Activated CD4-positive, alpha-beta T cell treated with anti-CD3 and anti-CD28 coated beads for 24 hours (primary cell): Measurements from ENCODE around the gene SPATA21.

Experiments
- DNase-seq, 2 donors: peaks; one replicate each; pipeline ENCODE4 v3.0.0-alpha.2; 2020; ENCODE audit warnings: low read depth in 2 of 2

Gene SPATA21

GRCh38 chr1:16451841-16452528 lies 14.8 kb upstream of the SPATA21 start:
- DNase-seq, result no peak

- DNase-seq, result no peak
Observed at GRCh38 chr1:16450863-16451481, 13.7 kb upstream of the SPATA21 start.

GRCh38 chr1:16449666-16450065 lies 12.4 kb upstream of the SPATA21 start:
- DNase-seq, result no peak

DNA sequence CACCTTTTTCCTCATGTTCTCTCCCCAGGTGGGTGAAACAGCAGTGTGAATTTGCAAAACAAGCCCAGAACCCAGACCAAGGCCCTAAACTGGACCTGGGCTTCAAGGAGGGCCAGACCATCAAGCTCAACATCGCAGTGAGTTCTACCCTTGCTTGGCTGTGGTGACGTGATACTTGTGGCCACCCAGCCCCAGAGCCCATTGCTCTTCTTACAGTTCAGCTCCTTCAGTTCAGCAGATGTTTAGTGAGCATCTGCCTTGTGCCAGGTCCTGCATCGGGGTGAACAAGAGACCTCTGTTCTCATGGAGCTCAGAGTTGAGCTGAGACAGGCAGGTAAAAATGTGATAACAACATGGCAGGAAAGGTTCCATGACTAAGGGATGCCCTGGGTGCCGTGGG lies 11.8 kb upstream of the SPATA21 start:
- DNase-seq, result no peak

DNA sequence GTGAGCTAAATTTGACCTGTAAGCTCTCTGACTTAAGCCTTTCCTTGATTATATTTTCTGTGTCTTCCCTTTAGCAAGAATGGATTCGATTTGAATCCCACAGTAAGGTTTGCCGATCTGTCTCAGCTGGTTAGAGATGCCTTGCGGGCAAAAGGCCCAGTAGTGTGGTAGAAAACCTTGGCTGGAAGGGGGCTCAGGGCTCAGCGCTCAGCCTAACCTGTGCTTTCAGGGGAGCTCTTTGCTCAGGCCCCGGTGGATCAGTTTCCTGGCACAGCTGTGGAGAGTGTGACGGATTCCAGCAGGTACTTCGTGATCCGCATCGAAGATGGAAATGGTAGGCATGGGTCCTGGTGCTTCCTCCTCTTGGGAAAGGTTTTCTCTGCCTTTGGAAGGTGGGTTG lies 10.4 kb upstream of the SPATA21 start:
- no peak for DNase-seq

DNA sequence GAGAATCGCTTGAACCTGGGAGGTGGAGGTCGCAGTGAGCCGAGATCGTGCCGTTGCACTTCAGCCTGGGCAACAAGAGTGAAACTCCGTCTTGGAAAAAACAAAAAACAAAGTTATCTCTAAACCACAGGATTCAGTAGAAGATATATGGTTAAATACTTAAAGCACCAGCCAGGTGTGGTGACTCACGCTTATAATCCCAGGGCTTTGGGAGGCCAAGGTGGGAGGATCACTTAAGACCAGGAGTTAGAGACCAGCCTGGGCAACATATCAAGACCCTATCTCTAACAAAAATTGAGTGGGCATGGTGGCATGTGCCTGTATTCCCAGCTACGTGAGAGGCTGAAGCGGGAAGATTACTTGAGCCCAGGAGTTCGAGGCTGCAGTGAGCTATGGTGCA lies 8.9 kb upstream of the SPATA21 start:
- DNase-seq, result no peak

DNA sequence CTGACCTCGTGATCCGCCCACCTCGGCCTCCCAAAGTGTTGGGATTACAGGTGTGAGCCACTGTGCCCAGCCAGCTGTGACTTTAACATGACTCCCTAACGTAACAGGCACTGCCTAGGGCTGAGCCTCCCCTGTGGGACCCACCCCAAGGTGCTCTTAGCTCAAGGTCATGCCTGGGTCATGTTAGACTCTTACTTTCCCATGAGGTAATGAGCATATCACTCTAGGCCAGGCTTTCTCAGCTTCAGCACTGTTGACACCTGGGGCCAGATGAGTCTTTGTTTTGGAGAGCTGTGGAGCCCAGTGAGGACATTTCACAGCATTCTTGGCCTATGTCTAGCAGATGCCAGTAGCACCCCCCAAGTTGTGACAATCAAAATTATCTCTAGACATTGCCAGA lies 7.8 kb upstream of the SPATA21 start:
- DNase-seq, result no peak

DNA sequence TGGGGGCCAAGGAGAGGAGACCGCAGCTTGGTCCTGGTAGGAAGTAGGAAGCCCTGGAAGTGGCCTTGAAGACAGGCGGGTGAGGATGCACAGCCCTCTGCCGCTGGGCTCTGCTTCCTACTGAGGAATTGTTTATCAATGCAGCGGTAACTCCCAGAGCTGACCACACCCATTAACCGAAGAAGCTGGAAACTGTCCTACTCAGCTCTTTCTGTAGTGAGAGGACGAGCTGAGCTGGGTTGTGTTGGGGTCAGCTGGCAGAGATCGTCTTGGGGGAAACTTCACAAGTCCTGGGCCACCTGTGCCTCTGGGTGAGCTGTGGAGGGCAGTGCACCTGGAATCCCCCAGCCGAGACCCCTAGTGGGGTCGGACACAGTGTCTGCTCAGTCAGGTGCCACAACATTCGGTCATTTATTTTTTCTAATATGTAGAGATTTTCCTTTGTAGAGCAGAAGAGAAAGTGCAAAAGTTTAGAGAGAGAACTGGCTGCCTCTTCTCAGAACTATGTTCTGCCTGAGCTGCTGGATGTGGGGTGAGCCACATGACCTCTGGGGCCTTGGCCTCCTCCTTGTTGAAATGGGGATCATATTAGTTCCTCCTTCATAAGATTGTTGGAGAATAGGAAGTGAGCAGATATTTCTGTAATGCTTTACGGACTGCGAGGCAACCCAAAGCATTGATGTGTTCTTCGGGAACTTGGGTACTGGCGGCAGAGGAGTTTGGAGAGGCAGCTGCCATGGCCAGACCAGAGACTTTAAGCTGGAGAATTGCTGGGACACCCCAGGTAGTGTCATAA lies 6.9 kb upstream of the SPATA21 start:
- DNase-seq, result no peak

DNA sequence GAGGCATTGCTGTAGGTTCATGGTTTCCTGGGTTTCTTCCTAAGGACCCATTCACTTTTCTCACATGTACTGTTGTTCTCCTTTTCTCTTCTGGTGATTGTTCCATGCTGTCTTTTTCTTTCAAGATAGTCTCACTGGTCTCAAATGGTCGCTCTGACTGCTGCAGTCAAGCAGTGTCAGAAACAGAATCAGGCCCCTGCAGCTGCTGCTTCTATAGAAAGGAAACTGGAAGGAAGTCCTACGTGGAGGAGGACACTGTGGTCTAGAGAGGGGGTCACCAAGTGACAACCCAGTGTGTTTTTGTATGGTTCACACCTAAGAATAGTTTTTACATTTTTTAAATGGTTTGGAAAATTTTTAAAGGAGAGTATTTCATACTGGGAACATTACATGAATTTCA lies 5.7 kb upstream of the SPATA21 start:
- DNase-seq, result no peak

GRCh38 chr1:16442265-16442664 lies 5.0 kb upstream of the SPATA21 start:
- no peak for DNase-seq

DNA sequence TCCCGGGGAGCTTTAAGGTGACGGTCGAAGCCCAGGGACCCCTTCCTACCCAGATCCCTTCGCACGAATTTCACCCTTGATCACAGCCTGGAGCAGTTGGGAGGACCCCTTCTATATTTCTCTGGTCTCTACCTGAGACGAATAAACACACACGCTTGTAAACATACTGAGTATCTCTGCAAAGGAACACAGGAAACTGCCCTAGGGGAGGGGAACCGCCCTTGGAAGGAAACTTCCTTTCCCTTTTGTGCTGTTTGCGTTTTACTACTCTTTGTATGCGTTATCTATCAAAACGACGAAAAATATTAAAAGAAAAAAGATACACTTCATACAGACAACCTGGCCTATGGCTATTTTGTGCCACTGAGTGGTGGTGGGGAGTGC lies 4.0 kb upstream of the SPATA21 start:
- no peak for DNase-seq

DNA sequence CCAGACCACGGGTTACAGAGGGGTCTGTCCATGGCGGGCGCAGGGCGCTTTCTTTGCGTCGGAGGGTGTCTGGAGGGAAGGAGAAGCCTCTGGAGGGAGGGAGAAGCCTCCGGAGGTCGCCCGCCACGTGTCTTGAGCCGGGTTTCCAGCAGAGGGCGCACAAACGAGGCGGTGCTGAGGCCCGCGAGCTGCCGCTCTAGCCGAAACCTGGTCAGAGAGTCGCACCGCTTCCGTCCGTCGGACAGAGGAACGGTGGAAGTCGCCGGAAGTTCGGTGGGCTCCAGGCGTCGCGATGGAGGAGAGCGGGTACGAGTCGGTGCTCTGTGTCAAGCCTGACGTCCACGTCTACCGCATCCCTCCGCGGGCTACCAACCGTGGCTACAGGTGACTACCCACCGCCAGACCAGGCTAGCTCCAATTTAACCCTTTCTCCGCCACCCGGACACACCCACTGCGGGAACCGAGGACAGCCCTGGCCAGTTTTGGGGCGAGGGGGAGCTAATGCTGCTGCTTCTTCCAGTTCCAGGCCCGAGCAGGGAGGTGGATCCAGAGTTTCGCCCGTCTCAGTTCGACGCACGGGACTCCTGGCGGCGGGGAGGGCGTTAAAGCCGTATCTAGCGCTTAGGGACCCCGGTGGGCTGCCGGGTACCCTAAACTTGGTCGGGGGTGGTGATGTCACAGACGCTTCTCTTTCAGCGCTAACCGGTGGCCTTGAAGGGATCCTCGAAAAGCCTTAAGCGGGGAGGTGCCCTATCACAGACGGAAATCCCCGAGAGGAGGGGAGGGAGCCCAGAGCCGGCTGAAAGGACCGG lies 3.5 kb upstream of the SPATA21 start, which contains the start of gene NECAP2:
TSS of gene NECAP2 (plus strand) at position 255 of the 812 bp plus-strand sequence. CDS start at position 293, 38 bp downstream.
- peak; percentile 94 to 97 for DNase-seq

DNA sequence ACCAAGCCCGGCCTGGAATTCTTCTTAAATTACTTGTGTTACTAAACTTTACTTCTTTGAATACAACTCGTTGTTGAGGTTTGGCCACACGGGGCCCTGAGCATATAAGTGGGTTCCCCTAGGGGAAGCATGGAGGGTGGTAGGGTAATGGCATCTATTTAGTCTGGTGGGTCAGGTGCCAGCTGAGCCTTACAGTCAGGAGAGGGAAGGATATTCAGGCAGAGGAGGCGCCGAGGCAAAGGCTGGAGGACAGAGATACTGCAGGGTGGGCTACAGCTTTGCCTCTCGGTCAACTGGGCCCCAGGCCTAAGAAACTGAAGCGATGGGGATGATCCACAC lies 2.9 kb upstream of the SPATA21 start:
- no peak for DNase-seq

GRCh38 chr1:16438924-16439323 lies 1.7 kb upstream of the SPATA21 start:
- DNase-seq, result no peak

DNA sequence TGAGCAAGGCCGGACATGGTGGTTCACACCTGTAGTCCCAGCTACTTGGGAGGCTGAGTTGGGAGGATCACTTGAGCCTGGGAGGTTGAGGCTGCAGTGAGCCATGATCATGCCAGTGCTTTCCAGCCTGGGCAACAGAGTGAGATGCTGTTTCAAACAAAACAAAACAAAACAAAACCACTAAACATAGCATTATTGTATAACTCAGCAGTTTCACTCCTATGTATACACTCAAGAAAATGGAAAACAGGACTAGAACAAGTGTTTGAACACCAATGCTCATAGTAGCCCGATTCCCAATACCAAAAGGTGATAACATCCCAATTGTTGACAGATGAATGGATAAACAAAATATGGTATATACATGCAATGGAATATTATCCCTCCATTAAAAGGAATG lies 1.3 kb upstream of the SPATA21 start:
- no peak for DNase-seq

DNA sequence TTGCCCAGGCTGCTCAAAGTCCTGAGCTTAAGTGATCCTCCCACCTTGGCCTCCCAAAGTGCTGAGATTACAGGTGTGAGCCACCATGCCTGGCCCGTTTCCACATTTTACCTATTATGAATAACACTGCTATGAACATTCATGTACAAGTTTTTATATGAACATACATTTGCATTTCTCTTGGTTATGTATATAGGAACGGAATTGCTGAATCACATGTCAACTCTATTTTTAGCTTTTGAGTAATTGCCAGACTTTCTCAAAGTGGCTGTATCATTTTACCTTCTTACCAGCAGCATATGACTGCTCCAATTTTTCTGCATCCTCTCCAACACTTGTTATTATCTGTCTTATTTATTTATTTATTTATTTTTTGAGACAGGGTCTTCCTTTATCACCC lies 2.7 kb downstream of the SPATA21 start:
- DNase-seq, result no peak

DNA sequence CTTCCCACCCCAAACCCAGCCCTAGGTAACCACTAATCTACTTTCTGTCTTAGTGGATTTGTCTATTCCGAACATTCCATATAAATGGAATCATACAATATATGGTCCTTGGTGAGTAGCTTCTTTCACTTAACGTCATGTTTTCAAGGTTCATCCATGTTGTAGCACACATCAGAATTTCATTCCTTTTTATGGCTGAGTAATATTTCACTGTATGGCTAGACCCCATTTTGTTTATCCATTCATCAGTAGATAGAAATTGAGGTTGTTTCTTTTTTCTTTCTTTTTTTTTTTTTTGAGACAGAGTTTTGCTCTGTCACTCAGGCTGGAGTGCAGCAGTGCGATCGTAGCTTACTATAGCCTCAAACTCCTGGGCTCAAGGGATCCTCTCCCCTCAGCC lies 3.2 kb downstream of the SPATA21 start:
- DNase-seq, result no peak

- no peak for DNase-seq
Observed at GRCh38 chr1:16433030-16433429, 4.2 kb downstream of the SPATA21 start.

- DNase-seq, result no peak
Observed at GRCh38 chr1:16430606-16431005, 6.6 kb downstream of the SPATA21 start.

DNA sequence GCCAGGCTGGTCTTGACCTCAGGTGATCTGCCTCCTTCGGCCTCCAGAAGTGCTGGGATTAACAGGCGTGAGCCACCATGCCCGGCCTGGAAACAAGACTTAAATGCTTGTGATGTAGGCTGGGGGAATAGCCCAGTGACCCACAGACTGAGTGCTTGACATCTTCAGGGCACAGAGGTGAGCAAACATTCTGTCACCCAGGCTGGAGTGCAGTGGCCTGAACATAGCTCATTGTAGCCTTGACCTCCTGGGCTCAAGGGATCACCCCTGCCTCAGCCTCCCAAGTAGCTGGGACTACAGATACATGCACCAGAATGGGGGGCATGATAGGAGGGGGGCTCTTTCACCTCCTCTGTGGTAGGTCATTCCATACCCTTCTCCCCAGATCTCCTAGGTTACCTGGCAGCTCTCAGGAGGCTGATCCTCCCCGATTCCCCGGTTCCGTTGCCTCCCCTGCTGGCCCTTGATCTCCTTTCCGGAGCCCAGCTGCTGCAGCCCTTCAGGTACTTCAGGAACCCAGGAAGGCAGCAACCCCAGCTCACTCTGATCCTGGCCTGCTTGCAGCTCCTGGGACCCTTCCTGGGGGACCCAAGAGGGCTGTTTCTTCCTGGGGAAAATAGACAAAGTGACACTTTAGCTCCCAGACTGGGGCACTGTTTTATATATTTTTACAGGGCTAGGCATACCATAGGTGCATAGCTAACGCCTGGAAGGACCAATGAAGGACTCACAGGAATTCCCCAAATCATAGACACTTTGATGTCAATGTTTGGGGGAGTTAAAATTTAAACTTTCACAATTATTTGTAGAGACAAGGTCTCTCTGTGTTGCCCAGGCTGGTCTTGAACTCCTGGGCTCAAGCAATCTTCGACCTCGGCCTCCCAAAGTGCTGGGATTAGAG lies 11.8 kb downstream of the SPATA21 start:
- no peak for DNase-seq

- no peak for DNase-seq
Observed at GRCh38 chr1:16422041-16422440, 15.2 kb downstream of the SPATA21 start.
